Esophagus squamous epithelium (tissue), 5 donors: ENCODE measurements around the gene FILIP1. TPM values are rescaled to one million over a fixed set of nuclear protein-coding genes. Genes with fewer than 3 reads are reported as not detected.
"Not testable (repeated sequence)": the region's sequence is repeated elsewhere in the genome, so short reads cannot be mapped to it uniquely, and the experiment has no call there.

Experiments used
- DNase-seq: peaks from one replicate; lab custom pipeline; 2025; lab: John Stamatoyannopoulos, UW
- H3K27ac ChIP-seq, 4 donors: fragments of 200-600 bp; sonication (generic); one replicate each; pipeline ENCODE4 v1.5.1; 2016 to 2019; ENCODE audit warnings: mild to moderate bottlenecking in 1 of 4
- H3K27me3 ChIP-seq, 4 donors: fragments of 200-600 bp; sonication (generic); 1 replicate in 3 of 4; 2 replicates in 1 of 4; pipeline versions ENCODE4 v1.5.1 to v1.6.0; 2017 to 2021; ENCODE audit warnings: antibody characterized with exemption in 1 of 4
- H3K36me3 ChIP-seq, 3 donors: fragments of 200-600 bp; sonication (generic); one replicate each; pipeline ENCODE4 v1.5.1; 2016 to 2019
- H3K4me1 ChIP-seq, 3 donors: fragments of 200-600 bp; sonication (generic); one replicate each; pipeline ENCODE4 v1.5.1; 2017 to 2019
- H3K4me3 ChIP-seq, 4 donors: fragments of 200-600 bp; sonication (generic); 1 replicate in 3 of 4; 2 replicates in 1 of 4; pipeline ENCODE4 v1.5.1; 2016 to 2019; ENCODE audit warnings: mild to moderate bottlenecking in 2 of 4, moderate library complexity in 1 of 4
- H3K9me3 ChIP-seq, 3 donors: fragments of 200-600 bp; sonication (generic); one replicate each; pipeline ENCODE4 v1.5.1; 2016 to 2019
- POLR2A ChIP-seq, 4 donors: fragments of 450-650 bp; IDR thresholded peaks; one replicate each; pipeline ENCODE4 v1.6.1; 2017; ENCODE audit warnings: antibody characterized with exemption in 4 of 4, mild to moderate bottlenecking in 4 of 4, moderate library complexity in 3 of 4
- WGBS, 2 donors: methylation state at CpG; one replicate each; pipeline ENCODE4 v1.1.5; 2018; 5-methylcytosine and 5-hydroxymethylcytosine counted together
- intact Hi-C: fragments of 100-400 bp; cut with DNase I; formaldehyde crosslinking; loops from one replicate; pipeline ENCODE4 v1.15.0; 2022
- total RNA-seq, 4 donors: library from RNA; depleted of rRNA; stranded (reverse); fragments of >200 nt; gene quantifications; one replicate each; pipeline ENCODE4 v1.1.0, GENCODE V29; 2016
- TF ChIP-seq, protein P1 (sequence below), 6 experiments: fragments of 450-650 bp in 4 of 6; fragments of 200-600 bp in 2 of 6; sonication (generic) in 2 of 6; IDR thresholded peaks; one replicate each; pipeline ENCODE4 v1.5.1; 2016 to 2019; ENCODE audit warnings: antibody characterized with exemption in 6 of 6, mild to moderate bottlenecking in 4 of 6, moderate library complexity in 4 of 6
- donor health status: DM: yes; HTN: yes; CAD: no.

The FILIP1 gene
- total RNA-seq, 4 donors from 2014 or later = 0.49 to 13.4 (median 2.3) TPM

DNA sequence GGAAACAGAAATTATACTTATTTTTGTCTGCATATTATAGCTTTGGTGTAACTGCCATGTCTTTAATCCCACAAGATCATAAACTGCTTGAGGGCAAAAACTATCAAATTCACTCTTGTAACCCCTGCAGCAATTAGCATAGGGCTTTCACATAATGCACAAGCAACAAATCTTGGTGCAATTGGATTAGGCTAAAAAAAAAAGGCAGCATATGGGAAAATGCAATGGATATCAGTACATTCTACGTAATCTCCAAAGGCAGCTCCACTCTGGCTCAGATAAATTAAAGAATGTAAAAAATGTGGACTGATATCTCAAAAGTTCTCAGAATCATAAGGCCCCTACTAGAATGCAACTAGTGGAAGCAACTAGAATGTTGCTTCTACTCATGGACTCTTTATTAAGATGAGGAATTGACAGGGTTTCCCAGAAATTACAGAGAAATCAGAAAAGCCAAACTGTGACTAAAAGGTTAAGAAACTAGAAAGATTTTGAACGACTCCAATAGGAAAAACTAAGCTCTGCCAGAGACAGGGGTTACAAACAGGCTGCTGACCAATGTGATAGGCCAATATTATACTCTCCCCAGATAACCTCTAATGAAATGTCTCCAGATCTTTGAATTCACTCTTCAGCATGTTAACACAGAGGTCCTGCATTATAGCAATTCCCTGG, 55.0 kb downstream of the FILIP1 start:
- no peak for DNase-seq
- no peak overlapping the region for H3K4me3 ChIP-seq
- no peaks in the 10 kb centered on the region for H3K9me3 ChIP-seq
- WGBS, 2 donors = 72 to 77% methylated on average over 2 of the region's 2 CpGs
- TF ChIP-seq, protein P1, sequence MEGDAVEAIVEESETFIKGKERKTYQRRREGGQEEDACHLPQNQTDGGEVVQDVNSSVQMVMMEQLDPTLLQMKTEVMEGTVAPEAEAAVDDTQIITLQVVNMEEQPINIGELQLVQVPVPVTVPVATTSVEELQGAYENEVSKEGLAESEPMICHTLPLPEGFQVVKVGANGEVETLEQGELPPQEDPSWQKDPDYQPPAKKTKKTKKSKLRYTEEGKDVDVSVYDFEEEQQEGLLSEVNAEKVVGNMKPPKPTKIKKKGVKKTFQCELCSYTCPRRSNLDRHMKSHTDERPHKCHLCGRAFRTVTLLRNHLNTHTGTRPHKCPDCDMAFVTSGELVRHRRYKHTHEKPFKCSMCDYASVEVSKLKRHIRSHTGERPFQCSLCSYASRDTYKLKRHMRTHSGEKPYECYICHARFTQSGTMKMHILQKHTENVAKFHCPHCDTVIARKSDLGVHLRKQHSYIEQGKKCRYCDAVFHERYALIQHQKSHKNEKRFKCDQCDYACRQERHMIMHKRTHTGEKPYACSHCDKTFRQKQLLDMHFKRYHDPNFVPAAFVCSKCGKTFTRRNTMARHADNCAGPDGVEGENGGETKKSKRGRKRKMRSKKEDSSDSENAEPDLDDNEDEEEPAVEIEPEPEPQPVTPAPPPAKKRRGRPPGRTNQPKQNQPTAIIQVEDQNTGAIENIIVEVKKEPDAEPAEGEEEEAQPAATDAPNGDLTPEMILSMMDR (IDR thresholded peaks at IDR 0.05) = no peak
- no peak for TF ChIP-seq POLR2A (IDR thresholded peaks at IDR 0.05)
- peak overlapping the region in 2 of 4 donors; percentile 74 to 75 for H3K27ac ChIP-seq
- intact Hi-C loops = no loop called here
- H3K27me3 ChIP-seq = no peaks in the 10 kb centered on the region
- peaks cover 0 to 26% (median 0%) of the 10 kb centered on the region in 3 donors for H3K4me1 ChIP-seq
- no peaks in the 10 kb centered on the region for H3K36me3 ChIP-seq

DNA sequence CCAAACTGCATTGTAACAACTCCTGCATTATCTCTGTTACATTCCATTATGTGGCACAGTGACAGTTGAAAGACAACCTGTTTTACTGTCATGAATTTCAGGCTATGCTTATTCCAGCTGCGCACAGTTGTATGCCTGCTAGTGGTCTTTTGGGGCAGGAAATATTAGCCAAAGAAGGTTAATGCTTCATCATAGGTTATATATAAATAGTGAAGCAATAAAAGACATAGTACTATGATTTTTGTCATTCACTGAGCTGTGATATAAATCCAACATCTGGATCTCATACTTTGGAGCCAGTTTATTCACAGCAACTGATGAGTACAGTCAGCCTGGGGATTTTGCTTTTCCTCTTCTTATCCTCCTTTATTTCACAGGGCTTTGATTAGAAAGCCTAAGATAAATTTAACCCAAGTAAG, 55.6 kb downstream of the FILIP1 start:
- no peak for DNase-seq
- Histone ChIP-seq H3K36me3 (no peaks in the 10 kb centered on the region), H3K4me1 (peaks cover 0 to 26% (median 0%) of the 10 kb centered on the region in 3 donors), H3K4me3 (no peak overlapping the region), H3K9me3 (no peaks in the 10 kb centered on the region), H3K27ac (peak overlapping the region in 3 of 4 donors; percentile 57 to 75 (median 74)), H3K27me3 (no peaks in the 10 kb centered on the region)
- intact Hi-C loops = no loop called here
- 86 to 94% methylated on average over 1 of the region's 1 CpG for WGBS, 2 donors
- TF ChIP-seq, protein P1 (IDR thresholded peaks at IDR 0.05) = no peak
- TF ChIP-seq POLR2A (IDR thresholded peaks at IDR 0.05) = no peak

DNA sequence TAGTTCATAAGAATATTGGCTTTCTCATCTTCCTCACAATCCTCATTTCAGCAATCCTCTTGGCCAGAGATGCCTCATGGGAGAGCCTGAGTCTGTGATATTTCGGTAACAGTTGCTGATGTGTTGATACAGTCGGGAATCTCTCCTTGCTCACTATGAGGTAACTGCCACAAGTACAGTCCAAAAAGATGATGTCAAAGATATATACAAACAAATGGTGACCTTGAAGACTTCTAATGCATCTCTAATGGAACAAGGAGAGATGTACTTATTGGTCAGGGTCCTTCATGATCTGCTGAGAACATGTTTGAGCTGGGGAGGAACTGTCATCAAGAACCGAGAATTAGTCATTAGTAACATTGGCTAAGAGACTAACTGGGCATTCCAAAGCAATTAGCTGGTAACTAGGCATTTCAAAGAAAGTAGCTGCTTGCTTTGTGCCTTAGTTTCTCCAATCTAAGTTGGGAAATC, 56.1 kb downstream of the FILIP1 start:
- Histone ChIP-seq H3K4me1 (peaks cover 0 to 26% (median 0%) of the 10 kb centered on the region in 3 donors), H3K27ac (peak overlapping the region in 3 of 4 donors; percentile 57 to 77 (median 74)), H3K4me3 (no peak overlapping the region), H3K27me3 (no peaks in the 10 kb centered on the region), H3K36me3 (no peaks in the 10 kb centered on the region), H3K9me3 (no peaks in the 10 kb centered on the region)
- intact Hi-C loops = no loop called here
- TF ChIP-seq, protein P1 (IDR thresholded peaks at IDR 0.05) = no peak
- TF ChIP-seq POLR2A (IDR thresholded peaks at IDR 0.05) = no peak
- 46 to 50% methylated on average over 3 of the region's 3 CpGs for WGBS, 2 donors
- no peak for DNase-seq

DNA sequence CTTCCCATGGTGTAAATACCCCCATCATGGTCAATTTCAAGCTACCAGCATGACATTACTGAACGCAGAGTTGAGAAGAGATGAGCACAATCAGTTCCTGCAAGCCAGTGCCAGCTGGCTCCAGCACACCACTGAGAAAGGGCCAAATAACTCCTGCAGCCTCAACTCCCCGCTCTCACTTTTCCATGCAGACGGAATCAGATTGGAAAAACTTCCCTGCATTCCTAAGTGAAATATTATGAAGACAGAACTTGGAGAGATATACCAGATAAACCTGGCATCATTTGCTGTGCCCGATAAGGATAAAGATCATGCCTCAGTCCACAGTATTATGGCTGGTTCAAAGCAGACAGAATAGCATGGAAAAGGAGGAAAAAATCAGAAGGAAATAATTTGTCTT, 56.7 kb downstream of the FILIP1 start:
- H3K36me3 ChIP-seq = no peaks in the 10 kb centered on the region
- H3K4me3 ChIP-seq = peak overlapping the region in 1 of 4 donors; percentile 15
- peaks cover 0 to 26% (median 0%) of the 10 kb centered on the region in 3 donors for H3K4me1 ChIP-seq
- DNase-seq = no peak
- peak overlapping the region in 3 of 4 donors; percentile 57 to 77 (median 74) for H3K27ac ChIP-seq
- 55 to 60% methylated on average over 4 of the region's 4 CpGs for WGBS, 2 donors
- no peaks in the 10 kb centered on the region for H3K27me3 ChIP-seq
- intact Hi-C loops = no loop called here
- no peaks in the 10 kb centered on the region for H3K9me3 ChIP-seq
- TF ChIP-seq, protein P1 (IDR thresholded peaks at IDR 0.05) = no peak
- TF ChIP-seq POLR2A (IDR thresholded peaks at IDR 0.05) = no peak

DNA sequence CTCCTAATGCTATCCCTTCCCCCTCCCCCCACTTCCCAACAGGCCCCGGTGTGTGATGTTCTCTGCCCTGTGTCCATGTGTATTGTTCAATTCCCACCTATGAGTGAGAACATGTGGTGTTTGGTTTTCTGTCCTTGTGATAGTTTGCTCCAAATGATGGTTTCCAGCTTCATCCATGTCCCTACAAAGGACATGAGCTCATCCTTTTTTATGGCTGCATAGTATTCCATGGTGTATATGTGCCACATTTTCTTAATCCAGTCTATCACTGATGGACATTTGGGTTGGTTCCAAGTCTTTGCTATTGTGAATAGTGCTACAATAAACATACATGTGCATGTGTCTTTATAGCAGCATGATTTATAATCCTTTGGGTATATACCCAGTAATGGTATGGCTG, 60.8 kb downstream of the FILIP1 start:
- H3K27ac ChIP-seq, H3K36me3 ChIP-seq, H3K4me3 ChIP-seq, H3K27me3 ChIP-seq, DNase-seq, intact Hi-C loops, H3K9me3 ChIP-seq: not testable (repeated sequence)
- 90 to 100% methylated on average over 1 of the region's 1 CpG for WGBS, 2 donors
- H3K4me1 ChIP-seq = peaks cover 0 to 19% (median 12%) of the 10 kb centered on the region in 3 donors
